Osteocyte (in vitro differentiated cells): Measurements from ENCODE around the gene DOK4. TPM values are rescaled to one million over a fixed set of nuclear protein-coding genes. Genes with fewer than 3 reads are reported as not detected.

Source experiments
- DNase-seq: peaks from one replicate; pipeline ENCODE4 v3.0.0; 2021; ENCODE audit warnings: mixed read lengths; ENCODE audit not compliant: unreplicated experiment; ENCODE audit errors: extremely low spot score
- H3K27ac Mint-ChIP-seq: one replicate; pipeline ENCODE4 v1.8.0; 2021; ENCODE audit warnings: mild to moderate bottlenecking, mixed read lengths; ENCODE audit not compliant: unreplicated experiment
- H3K27me3 Mint-ChIP-seq: one replicate; pipeline ENCODE4 v1.8.0; 2021; ENCODE audit warnings: mixed read lengths; ENCODE audit not compliant: unreplicated experiment
- H3K36me3 Mint-ChIP-seq: one replicate; pipeline ENCODE4 v1.8.0; 2021; ENCODE audit warnings: mixed read lengths; ENCODE audit not compliant: unreplicated experiment
- H3K4me1 Mint-ChIP-seq: one replicate; pipeline ENCODE4 v1.8.0; 2021; ENCODE audit warnings: mixed read lengths; ENCODE audit not compliant: unreplicated experiment
- H3K4me3 Mint-ChIP-seq: one replicate; pipeline ENCODE4 v1.8.0; 2021; ENCODE audit warnings: mild to moderate bottlenecking, moderate library complexity, mixed read lengths; ENCODE audit not compliant: unreplicated experiment
- H3K9me3 Mint-ChIP-seq: one replicate; pipeline ENCODE4 v1.8.0; 2021; ENCODE audit warnings: mixed read lengths; ENCODE audit not compliant: unreplicated experiment
- CTCF ChIP-seq: fragments of 200-600 bp; sonication (generic); IDR thresholded peaks from 2 replicates; pipeline ENCODE4 v1.5.0; 2021; ENCODE audit warnings: antibody characterized with exemption, mild to moderate bottlenecking, moderate library complexity
- total RNA-seq: library from RNA; stranded (reverse); gene quantifications from 2 replicates; pipeline ENCODE4 v1.2.1, GENCODE V29; 2021

DOK4 gene
- total RNA-seq, 1 donor from 2014 or later = 22.5 TPM

- DNase-seq = no peak
- H3K27ac Mint-ChIP-seq = peak overlapping the region; percentile 56
- no peaks in the 10 kb centered on the region for H3K27me3 Mint-ChIP-seq
- peaks cover 11% of the 10 kb centered on the region for H3K36me3 Mint-ChIP-seq
- H3K4me1 Mint-ChIP-seq = peaks cover 57% of the 10 kb centered on the region
- H3K9me3 Mint-ChIP-seq = no peaks in the 10 kb centered on the region
- TF ChIP-seq CTCF = no peak
- no peak overlapping the region for H3K4me3 Mint-ChIP-seq
Observed at GRCh38 chr16:57530104-57530521, 43.8 kb upstream of the DOK4 start.

GRCh38 chr16:57529391-57530103 is 43.3 kb upstream of the DOK4 start:
- TF ChIP-seq CTCF = no peak
- no peaks in the 10 kb centered on the region for H3K27me3 Mint-ChIP-seq
- H3K4me3 Mint-ChIP-seq = no peak overlapping the region
- peaks cover 52% of the 10 kb centered on the region for H3K4me1 Mint-ChIP-seq
- H3K27ac Mint-ChIP-seq = peak overlapping the region; percentile 56
- DNase-seq = no peak
- peaks cover 11% of the 10 kb centered on the region for H3K36me3 Mint-ChIP-seq
- no peaks in the 10 kb centered on the region for H3K9me3 Mint-ChIP-seq

- peaks cover 44% of the 10 kb centered on the region for H3K4me1 Mint-ChIP-seq
- no peaks in the 10 kb centered on the region for H3K9me3 Mint-ChIP-seq
- H3K36me3 Mint-ChIP-seq = peaks cover 11% of the 10 kb centered on the region
- no peaks in the 10 kb centered on the region for H3K27me3 Mint-ChIP-seq
- H3K4me3 Mint-ChIP-seq = no peak overlapping the region
- H3K27ac Mint-ChIP-seq = no peak overlapping the region
- DNase-seq = no peak
- no peak for TF ChIP-seq CTCF
Observed at GRCh38 chr16:57528499-57529390, 42.5 kb upstream of the DOK4 start.

GRCh38 chr16:57527610-57528360 is 41.5 kb upstream of the DOK4 start:
- peaks cover 11% of the 10 kb centered on the region for H3K36me3 Mint-ChIP-seq
- H3K4me1 Mint-ChIP-seq = peaks cover 35% of the 10 kb centered on the region
- no peaks in the 10 kb centered on the region for H3K9me3 Mint-ChIP-seq
- TF ChIP-seq CTCF = no peak
- no peaks in the 10 kb centered on the region for H3K27me3 Mint-ChIP-seq
- H3K27ac Mint-ChIP-seq = no peak overlapping the region
- DNase-seq = no peak
- H3K4me3 Mint-ChIP-seq = no peak overlapping the region
